K562 (cell line): ENCODE results near the gene COPA. TPM values are rescaled to one million over a fixed set of nuclear protein-coding genes. Genes with fewer than 3 reads are reported as not detected.

ENCODE experiments used
- ATAC-seq: fragments of 200-7000 bp; cut with Tn5 transposase; 3 replicates; pipeline ENCODE4 v1.9.1; 2020; ENCODE audit warnings: moderate library complexity
- BruUV-seq: library from RNA; stranded (reverse); fragments of 400-500 nt; replicated peaks from 2 replicates; lab custom pipeline; 2021; lab: Mats Ljungman, UMichigan
- CTCF ChIA-PET: fragments of 300-600 bp; formaldehyde crosslinking; extraction: SDS; loops from one replicate; lab custom pipeline; 2021; ENCODE audit warnings: low intra/inter-chr PET ratio; lab: Yijun Ruan, JAX
- POLR2A ChIA-PET: fragments of 300-600, 350-650 bp; sonication (Branson Sonifier 250); formaldehyde crosslinking; extraction: SDS; loops from one replicate; lab custom pipeline; 2021; ENCODE audit warnings: antibody characterized with exemption, inconsistent platforms; lab: Yijun Ruan, JAX
- DNase-seq, 4 experiments: peaks; one replicate each; pipeline versions ENCODE4 v3.0.0 to v3.0.0-alpha.2; 2011 to 2018; ENCODE audit warnings: low spot score in 3 of 4, mixed read lengths in 3 of 4; ENCODE audit errors: extremely low read depth in 1 of 4
- FAIRE-seq: peaks from 2 replicates; lab custom pipeline; 2011; peaks lifted over from hg19 to GRCh38; lab: Jason Lieb, UNC
- H2AFZ ChIP-seq: 2 replicates; pipeline ENCODE4 v1.6.0; 2011; ENCODE audit warnings: low read depth, low read length, control low read depth, inconsistent platforms
- H3K27ac ChIP-seq: fragments of 200-600 bp; 3 replicates; pipeline ENCODE4 v1.8.0; 2011; ENCODE audit warnings: low read depth, mild to moderate bottlenecking, control low read depth, inconsistent platforms, low read length, moderate library complexity, mixed read lengths; ENCODE audit errors: extremely low read depth
- H3K27me3 ChIP-seq, 2 experiments: fragments of 300-600 bp in 1 of 2; 2 replicates in 1 of 2; 3 replicates in 1 of 2; pipeline versions ENCODE4 v1.6.0 to v1.8.0; 2011; ENCODE audit warnings: inconsistent platforms in 2 of 2, low read length in 2 of 2, mild to moderate bottlenecking in 1 of 2, mixed read lengths in 1 of 2, moderate library complexity in 1 of 2; ENCODE audit not compliant: control insufficient read depth in 2 of 2, insufficient read depth in 2 of 2
- H3K36me3 ChIP-seq: fragments of 300-600 bp; 3 replicates; pipeline ENCODE4 v1.8.0; 2011; ENCODE audit warnings: mild to moderate bottlenecking, low read length, inconsistent platforms; ENCODE audit not compliant: control insufficient read depth, insufficient read depth
- H3K4me1 ChIP-seq, 2 experiments: fragments of 200-600 bp in 1 of 2; replicated peaks in 1 of 2; 2 replicates in 1 of 2; 3 replicates in 1 of 2; pipeline versions ENCODE4 v1.5.1 to v1.8.0; 2011; ENCODE audit warnings: inconsistent platforms in 2 of 2, low read length in 2 of 2, mild to moderate bottlenecking in 1 of 2, mixed read lengths in 1 of 2, moderate library complexity in 1 of 2; ENCODE audit not compliant: control insufficient read depth in 2 of 2, insufficient read depth in 2 of 2
- H3K4me2 ChIP-seq: 2 replicates; pipeline ENCODE4 v1.6.1; 2011; ENCODE audit warnings: low read length, control low read depth, inconsistent platforms, mixed read lengths; ENCODE audit not compliant: insufficient read depth
- H3K4me3 ChIP-seq: fragments of 200-600 bp; sonication (generic), shearing (Covaris generic); 2 replicates; pipeline ENCODE4 v1.5.1; 2016; ENCODE audit warnings: control low read depth, inconsistent platforms
- H3K79me2 ChIP-seq: fragments of 200-600 bp; 3 replicates; pipeline ENCODE4 v1.8.0; 2011; ENCODE audit warnings: low read length, inconsistent platforms; ENCODE audit not compliant: control insufficient read depth, insufficient read depth
- H3K9ac ChIP-seq, 2 experiments: 2 replicates each; pipeline versions ENCODE4 v1.6.0 to v1.6.1; 2011; ENCODE audit warnings: low read depth in 2 of 2, low read length in 2 of 2, control low read depth in 1 of 2, inconsistent platforms in 1 of 2, mild to moderate bottlenecking in 1 of 2, mixed read lengths in 1 of 2; ENCODE audit not compliant: insufficient read depth in 1 of 2
- H3K9me1 ChIP-seq: one replicate; pipeline ENCODE4 v1.6.0; 2011; ENCODE audit warnings: inconsistent platforms, mild to moderate bottlenecking, low read length, moderate library complexity; ENCODE audit not compliant: control insufficient read depth, insufficient read depth
- H3K9me3 ChIP-seq: replicated peaks from 2 replicates; pipeline ENCODE4 v1.5.1; 2011; ENCODE audit warnings: low read depth, low read length, inconsistent platforms; ENCODE audit not compliant: control insufficient read depth, insufficient read depth
- H4K20me1 ChIP-seq: replicated peaks from 2 replicates; pipeline ENCODE4 v1.6.1; 2011; ENCODE audit warnings: low read length, inconsistent platforms, mixed read lengths; ENCODE audit not compliant: control insufficient read depth, insufficient read depth
- EZH2 ChIP-seq: IDR thresholded peaks from 2 replicates; pipeline ENCODE4 v1.6.1; 2012; ENCODE audit warnings: low read depth, mild to moderate bottlenecking, inconsistent platforms, low read length, borderline replicate concordance
- MTF1 ChIP-seq: fragments of 250-450 bp; sonication (Bioruptor Pico); IDR thresholded peaks from 2 replicates; pipeline ENCODE4 v1.9.0; 2021; ENCODE audit warnings: moderate library complexity, mild to moderate bottlenecking, inconsistent platforms, borderline replicate concordance
- NUFIP1 ChIP-seq: fragments of 450-650 bp; IDR thresholded peaks from 2 replicates; pipeline ENCODE4 v1.6.1; 2018; ENCODE audit not compliant: partially characterized antibody
- PURB ChIP-seq: sonication (generic); formaldehyde crosslinking; IDR thresholded peaks from 2 replicates; pipeline ENCODE4 v1.9.0; 2021; ENCODE audit warnings: low read depth, mild to moderate bottlenecking, missing genetic modification reagents
- SMAD2 ChIP-seq: fragments of 150-350 bp; IDR thresholded peaks from 2 replicates; pipeline ENCODE4 v1.6.1; 2014; ENCODE audit warnings: low read depth, mild to moderate bottlenecking, low read length
- ZBTB5 ChIP-seq: fragments of 450-650 bp; IDR thresholded peaks from 2 replicates; pipeline ENCODE4 v1.6.1; 2017; ENCODE audit warnings: antibody characterized with exemption
- ZFPM2 ChIP-seq: fragments of 250-450 bp; sonication (Bioruptor Pico); IDR thresholded peaks from 2 replicates; pipeline ENCODE4 v1.5.1; 2022; ENCODE audit warnings: mild to moderate bottlenecking
- ZNF143 ChIP-seq: sonication (generic); formaldehyde crosslinking; IDR thresholded peaks from 2 replicates; pipeline ENCODE4 v1.9.0; 2022; ENCODE audit warnings: mild to moderate bottlenecking, missing genetic modification reagents
- WGBS: fragments of 100-300 bp; shearing (Covaris generic); methylation state at CpG from one replicate; pipeline ENCODE4 v1.1.6; 2016; ENCODE audit warnings: low coverage, mixed read lengths; ENCODE audit not compliant: insufficient coverage; ENCODE audit errors: missing lambda C conversion rate; 5-methylcytosine and 5-hydroxymethylcytosine counted together
- in situ Hi-C: fragments of 300-500 bp; cut with MboI; formaldehyde crosslinking; loops from 4 replicates; pipeline ENCODE4 v1.15.0; 2018; ENCODE audit warnings: inconsistent platforms, mixed read lengths
- intact Hi-C: fragments of 100-400 bp; cut with micrococcal nuclease; formaldehyde crosslinking; loops from 2 replicates; pipeline ENCODE4 v1.14.2; 2022
- polyA plus RNA-seq, 8 experiments: library from polyadenylated mRNA; depleted of rRNA in 4 of 8; stranded (reverse) in 5 of 8; unstranded in 3 of 8; fragments of >200 nt; fragmentation: Nextera tagmentation in 2 of 8; fragmentation: Illumina TruSeq in 1 of 8; extraction: Ambion mirVana in 2 of 8; extraction: Trizol in 1 of 8; gene quantifications; 2 replicates each; pipeline versions ENCODE4 v1.2.1 to v1.2.3, GENCODE V29; 2011 to 2014; ENCODE audit warnings: inconsistent platforms in 1 of 8, missing spikeins in 1 of 8
- total RNA-seq, 7 experiments: library from RNA; depleted of rRNA in 6 of 7; stranded (reverse); fragments of >200 nt in 6 of 7; fragmentation: Illumina TruSeq in 2 of 7; extraction: Trizol in 2 of 7; gene quantifications; 2 replicates each; pipeline versions ENCODE4 v1.2.1 to v1.2.3, GENCODE V29; 2011 to 2021; ENCODE audit warnings: low replicate concordance in 1 of 7
- TF ChIP-seq, protein P1 (sequence below): fragments of 250-450 bp; sonication (Bioruptor Pico); IDR thresholded peaks from 2 replicates; pipeline ENCODE4 v1.4.0; 2020; ENCODE audit warnings: borderline replicate concordance

The COPA gene
- total and polyA plus RNA-seq, 9 of the 15 experiments (the other 6 are each of a cell fraction or from before 2014, with no cell fraction given), result 49.8 to 222 (median 110) TPM

GRCh38 chr1:160330119-160330518, 12.9 kb downstream of the COPA start (continued):
- TF ChIP-seq ZBTB5 (no peak), PURB (no peak), ZNF143 (no peak), ZFPM2 (CRISPR knock-in tag) (no peak)
- TF ChIP-seq, all 486 proteins: peak for 0

GRCh38 chr1:160328184-160328583, 14.9 kb downstream of the COPA start:
- intact Hi-C loops, result no loop called here
- Histone ChIP-seq H3K9ac (no peak overlapping the region), H3K4me3 (no peak overlapping the region), H3K4me2 (no peak overlapping the region), H3K36me3 (peaks cover 91% of the 10 kb centered on the region), H3K79me2 (no peaks in the 10 kb centered on the region), H4K20me1 (no peaks in the 10 kb centered on the region), H3K27ac (no peak overlapping the region), H3K9me3 (no peaks in the 10 kb centered on the region), H3K27me3 (no peaks in the 10 kb centered on the region), H3K9me1 (no peaks in the 10 kb centered on the region), H3K4me1 (no peaks in the 10 kb centered on the region; a peak in 1 of 5 replicates), H2AFZ (no peak overlapping the region)
- no TSS peak for BruUV-seq
- no peak for ATAC-seq
- 86% methylated on average over 8 of the region's 8 CpGs for WGBS
- no peak for TF ChIP-seq MTF1 (CRISPR knock-in tag)
- TF ChIP-seq SMAD2, result no peak
- TF ChIP-seq NUFIP1, result no peak
- TF ChIP-seq, protein P1, sequence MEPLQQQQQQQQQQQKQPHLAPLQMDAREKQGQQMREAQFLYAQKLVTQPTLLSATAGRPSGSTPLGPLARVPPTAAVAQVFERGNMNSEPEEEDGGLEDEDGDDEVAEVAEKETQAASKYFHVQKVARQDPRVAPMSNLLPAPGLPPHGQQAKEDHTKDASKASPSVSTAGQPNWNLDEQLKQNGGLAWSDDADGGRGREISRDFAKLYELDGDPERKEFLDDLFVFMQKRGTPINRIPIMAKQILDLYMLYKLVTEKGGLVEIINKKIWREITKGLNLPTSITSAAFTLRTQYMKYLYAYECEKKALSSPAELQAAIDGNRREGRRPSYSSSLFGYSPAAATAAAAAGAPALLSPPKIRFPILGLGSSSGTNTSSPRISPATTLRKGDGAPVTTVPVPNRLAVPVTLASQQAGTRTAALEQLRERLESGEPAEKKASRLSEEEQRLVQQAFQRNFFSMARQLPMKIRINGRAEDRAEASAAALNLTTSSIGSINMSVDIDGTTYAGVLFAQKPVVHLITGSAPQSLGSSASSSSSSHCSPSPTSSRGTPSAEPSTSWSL (CRISPR knock-in tag), result no peak
- TF ChIP-seq EZH2, result no peak
- FAIRE-seq, result no peak
- CTCF ChIA-PET, result no interaction called here
- POLR2A ChIA-PET, result interaction anchor here (0.6 to 1.5 kb wide), 10 partner anchors 10 to 712 kb away, joined by 3 to 5 read pairs (median 3); partner anchors contain the start of gene PEX19
- in situ Hi-C loops, result no loop called here
- DNase-seq, result no peak
